Peyer's patch (tissue), 4 donors: ENCODE data around the gene ATP2C1.

Source experiments
- CTCF ChIP-seq, 6 experiments: fragments of 450-650 bp in 4 of 6; fragments of 200-600 bp in 2 of 6; sonication (generic) in 1 of 6; IDR thresholded peaks; one replicate each; pipeline ENCODE4 v1.5.1; 2017 to 2019; ENCODE audit warnings: antibody characterized with exemption in 6 of 6, mild to moderate bottlenecking in 3 of 6, moderate library complexity in 1 of 6
- POLR2A ChIP-seq, 2 donors: fragments of 450-650 bp; IDR thresholded peaks; one replicate each; pipeline ENCODE4 v1.5.1; 2017; ENCODE audit warnings: antibody characterized with exemption in 2 of 2, mild to moderate bottlenecking in 2 of 2, moderate library complexity in 2 of 2

GRCh38 chr3:130900959-130901358 lies 7.1 kb downstream of the ATP2C1 start:
- no peak for TF ChIP-seq CTCF (IDR thresholded peaks at IDR 0.05)
- no peak for TF ChIP-seq POLR2A (IDR thresholded peaks at IDR 0.05)
